ENCODE results near the gene MYOZ2. TPM values are rescaled to one million over a fixed set of nuclear protein-coding genes. Genes with fewer than 3 reads are reported as not detected.

The MYOZ2 gene
- total RNA-seq, 1 donor from 2014 or later = 0.12 TPM

DNA sequence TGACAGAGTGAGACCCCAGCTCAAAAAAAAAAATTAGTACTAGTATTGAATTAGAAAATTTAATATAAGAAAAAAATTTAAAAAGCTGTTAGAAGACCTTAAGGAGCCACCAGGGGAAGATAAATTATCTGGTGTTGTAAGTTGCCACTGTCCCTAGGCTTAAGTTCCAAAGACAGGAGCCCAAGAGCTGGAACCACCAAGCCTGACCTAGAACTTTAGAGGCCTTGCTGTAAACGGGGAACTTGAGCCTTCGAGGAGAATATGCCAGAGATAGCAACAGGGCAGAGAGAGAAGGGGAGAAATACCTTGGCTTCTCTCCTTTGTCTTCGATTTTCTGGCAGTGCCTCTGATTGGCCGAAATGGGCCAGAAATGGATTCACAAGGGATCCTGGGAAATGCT is 85.8 kb downstream of the MYOZ2 start:
- H3K27ac Mint-ChIP-seq = no peak overlapping the region
- H3K4me3 Mint-ChIP-seq = no peak overlapping the region
- H3K9me3 Mint-ChIP-seq = peaks cover 12% of the 10 kb centered on the region
- TF ChIP-seq, protein P1, sequence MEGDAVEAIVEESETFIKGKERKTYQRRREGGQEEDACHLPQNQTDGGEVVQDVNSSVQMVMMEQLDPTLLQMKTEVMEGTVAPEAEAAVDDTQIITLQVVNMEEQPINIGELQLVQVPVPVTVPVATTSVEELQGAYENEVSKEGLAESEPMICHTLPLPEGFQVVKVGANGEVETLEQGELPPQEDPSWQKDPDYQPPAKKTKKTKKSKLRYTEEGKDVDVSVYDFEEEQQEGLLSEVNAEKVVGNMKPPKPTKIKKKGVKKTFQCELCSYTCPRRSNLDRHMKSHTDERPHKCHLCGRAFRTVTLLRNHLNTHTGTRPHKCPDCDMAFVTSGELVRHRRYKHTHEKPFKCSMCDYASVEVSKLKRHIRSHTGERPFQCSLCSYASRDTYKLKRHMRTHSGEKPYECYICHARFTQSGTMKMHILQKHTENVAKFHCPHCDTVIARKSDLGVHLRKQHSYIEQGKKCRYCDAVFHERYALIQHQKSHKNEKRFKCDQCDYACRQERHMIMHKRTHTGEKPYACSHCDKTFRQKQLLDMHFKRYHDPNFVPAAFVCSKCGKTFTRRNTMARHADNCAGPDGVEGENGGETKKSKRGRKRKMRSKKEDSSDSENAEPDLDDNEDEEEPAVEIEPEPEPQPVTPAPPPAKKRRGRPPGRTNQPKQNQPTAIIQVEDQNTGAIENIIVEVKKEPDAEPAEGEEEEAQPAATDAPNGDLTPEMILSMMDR (conservative IDR thresholded peaks at IDR 0.05) = no peak
- peaks cover 37% of the 10 kb centered on the region for H3K36me3 Mint-ChIP-seq
- H3K4me1 Mint-ChIP-seq (ENCODE audit: unreplicated experiment) = no peaks in the 10 kb centered on the region
- DNase-seq (ENCODE audit: extremely low spot score, unreplicated experiment) = no peak
- no peaks in the 10 kb centered on the region for H3K27me3 Mint-ChIP-seq

DNA sequence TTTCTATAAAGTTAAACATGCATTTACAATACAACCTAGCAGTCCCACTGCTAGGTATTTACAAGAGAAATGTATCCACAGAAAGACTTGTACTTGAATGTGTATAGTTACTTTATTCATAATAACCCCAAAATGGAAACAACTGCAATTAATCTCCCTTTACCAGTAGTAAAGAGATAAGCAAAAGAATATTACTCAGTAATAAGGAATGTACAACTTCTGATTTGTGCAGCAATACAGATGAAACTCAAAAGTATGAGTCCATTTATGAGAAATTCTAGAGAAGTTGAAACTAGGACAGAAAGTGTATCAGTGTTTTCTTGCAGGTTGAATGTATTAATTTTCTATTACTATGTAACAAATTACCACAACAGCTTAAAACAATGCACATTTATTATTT is 92.1 kb downstream of the MYOZ2 start:
- Mint-ChIP-seq H3K4me3 (no peak overlapping the region), H3K27me3 (no peaks in the 10 kb centered on the region), H3K4me1 (ENCODE audit: unreplicated experiment) (no peaks in the 10 kb centered on the region), H3K27ac (no peak overlapping the region), H3K36me3 (peaks cover 16% of the 10 kb centered on the region), H3K9me3 (peaks cover 5% of the 10 kb centered on the region)
- DNase-seq (ENCODE audit: extremely low spot score, unreplicated experiment) = no peak
- TF ChIP-seq, protein P1 (conservative IDR thresholded peaks at IDR 0.05) = no peak

DNA sequence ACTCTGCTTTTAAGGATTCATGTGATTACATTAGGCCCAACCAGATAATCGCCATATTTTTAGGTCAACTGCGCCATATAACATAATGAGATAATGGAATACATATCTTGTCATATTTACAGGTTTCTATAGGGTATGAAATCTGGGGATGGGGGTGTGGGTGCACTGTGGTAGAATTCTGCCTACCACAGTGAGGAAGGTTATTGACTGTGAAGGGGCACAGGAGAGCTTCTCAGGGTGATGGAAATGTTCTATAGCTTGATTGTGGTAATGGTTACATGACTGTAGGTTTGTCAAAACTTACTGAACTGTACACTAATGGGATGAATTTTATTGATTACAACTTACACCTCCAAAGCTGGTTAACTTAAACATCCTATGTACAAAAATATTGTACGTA is 92.8 kb downstream of the MYOZ2 start:
- TF ChIP-seq, protein P1 (conservative IDR thresholded peaks at IDR 0.05) = no peak
- Mint-ChIP-seq H3K27ac (no peak overlapping the region), H3K27me3 (no peaks in the 10 kb centered on the region), H3K4me3 (no peak overlapping the region), H3K36me3 (peaks cover 11% of the 10 kb centered on the region), H3K4me1 (ENCODE audit: unreplicated experiment) (no peaks in the 10 kb centered on the region), H3K9me3 (peaks cover 5% of the 10 kb centered on the region)
- no peak for DNase-seq (ENCODE audit: extremely low spot score, unreplicated experiment)

DNA sequence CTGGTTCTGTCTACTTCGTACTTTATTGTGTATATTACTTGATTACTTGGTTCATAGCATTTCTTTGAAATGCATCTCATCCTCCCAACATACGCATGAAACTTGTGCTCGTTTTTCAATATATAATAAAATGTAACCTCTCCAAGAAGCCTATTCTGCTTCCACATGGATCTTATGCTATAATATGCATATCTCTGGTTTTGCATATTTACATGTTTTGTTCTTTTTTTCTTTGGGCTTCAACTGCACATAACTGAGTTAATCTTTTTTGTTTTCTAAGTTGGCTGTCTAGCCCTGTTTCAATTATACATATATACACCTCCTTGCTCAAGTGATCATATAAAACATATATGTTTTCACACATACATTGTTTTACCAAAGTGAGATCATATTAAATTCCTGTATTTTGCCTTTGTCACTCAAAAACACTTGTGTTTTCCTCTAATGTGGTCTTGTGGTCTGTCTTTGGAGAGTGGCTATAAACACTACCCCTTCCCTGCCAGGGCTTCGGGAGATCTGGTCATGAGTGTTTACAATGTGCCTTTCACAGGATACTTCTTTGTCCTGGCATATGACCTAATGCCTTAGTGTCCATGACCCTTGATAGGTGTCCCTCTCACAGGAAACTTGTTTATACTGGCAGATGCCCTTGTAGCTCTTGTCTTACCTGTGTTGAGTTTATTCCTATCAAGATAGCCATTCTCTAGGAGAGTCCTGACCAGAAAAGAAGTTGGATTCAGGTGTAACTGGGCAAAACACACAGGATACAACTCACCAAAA is 94.5 kb downstream of the MYOZ2 start:
- TF ChIP-seq, protein P1 (conservative IDR thresholded peaks at IDR 0.05) = no peak
- H3K36me3 Mint-ChIP-seq = peaks cover 3% of the 10 kb centered on the region
- no peak overlapping the region for H3K4me3 Mint-ChIP-seq
- H3K9me3 Mint-ChIP-seq = no peaks in the 10 kb centered on the region
- no peaks in the 10 kb centered on the region for H3K4me1 Mint-ChIP-seq (ENCODE audit: unreplicated experiment)
- H3K27me3 Mint-ChIP-seq = no peaks in the 10 kb centered on the region
- H3K27ac Mint-ChIP-seq = no peak overlapping the region
- DNase-seq (ENCODE audit: extremely low spot score, unreplicated experiment) = no peak

DNA sequence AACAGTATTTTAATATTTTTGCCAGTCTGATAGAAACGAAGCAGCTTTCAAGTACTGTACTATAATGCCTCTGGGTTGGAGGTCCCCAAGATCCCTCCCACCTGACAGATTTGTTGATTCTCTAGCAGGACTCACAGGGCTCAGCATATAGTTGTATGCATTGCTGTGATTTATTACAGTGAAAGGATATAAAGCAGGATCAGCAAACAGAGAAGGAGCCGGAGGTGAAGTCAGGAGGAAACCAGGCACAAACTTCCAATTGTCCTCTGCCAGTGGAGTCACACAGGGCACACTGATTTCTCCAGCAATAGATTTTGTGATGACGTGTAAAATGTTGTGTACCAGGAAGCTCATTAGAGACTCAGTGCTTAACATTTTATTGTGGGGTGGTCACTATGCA is 95.9 kb downstream of the MYOZ2 start:
- Mint-ChIP-seq H3K36me3 (peaks cover 9% of the 10 kb centered on the region), H3K4me1 (ENCODE audit: unreplicated experiment) (no peaks in the 10 kb centered on the region), H3K9me3 (no peaks in the 10 kb centered on the region), H3K27me3 (no peaks in the 10 kb centered on the region), H3K4me3 (no peak overlapping the region), H3K27ac (no peak overlapping the region)
- no peak for DNase-seq (ENCODE audit: extremely low spot score, unreplicated experiment)
- TF ChIP-seq, protein P1 (conservative IDR thresholded peaks at IDR 0.05) = no peak

All from type B pancreatic cell (in vitro differentiated cells).